ENCODE data around the gene MAPKAPK2.

MAPKAPK2 gene

DNA sequence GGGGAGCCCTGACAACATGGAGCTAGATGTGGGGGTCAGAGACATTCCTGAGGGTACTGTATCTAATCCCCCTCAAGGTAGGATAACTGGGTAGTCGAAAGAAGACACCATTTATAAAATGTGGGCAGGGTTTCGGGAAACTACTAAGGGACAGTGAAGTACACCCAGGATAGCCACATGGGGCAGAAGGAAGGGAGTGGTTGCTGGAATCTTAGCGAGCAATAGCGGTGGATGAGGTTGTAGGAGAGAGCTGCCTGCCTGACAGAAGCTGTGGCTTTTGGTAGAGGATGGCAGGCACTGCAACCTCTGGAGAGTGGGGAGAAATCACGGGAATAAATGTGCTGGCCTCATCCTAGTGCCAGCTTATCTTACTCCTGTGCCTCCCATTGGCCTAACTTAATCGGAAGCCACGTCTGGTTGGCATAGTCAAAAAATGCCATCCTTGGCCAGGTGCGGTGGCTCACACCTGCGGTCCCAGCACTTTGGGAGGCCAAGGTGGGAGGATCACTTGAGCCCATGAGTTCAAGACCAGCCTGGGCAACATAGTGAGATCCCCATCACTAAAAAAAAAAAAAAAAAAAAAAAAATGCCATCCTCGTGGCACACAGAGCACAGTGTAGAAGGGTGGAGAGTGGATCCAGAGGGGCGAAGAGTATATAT, 23.4 kb upstream of the MAPKAPK2 start:
- DNase-seq (ENCODE audit: low spot score) = no peak

DNA sequence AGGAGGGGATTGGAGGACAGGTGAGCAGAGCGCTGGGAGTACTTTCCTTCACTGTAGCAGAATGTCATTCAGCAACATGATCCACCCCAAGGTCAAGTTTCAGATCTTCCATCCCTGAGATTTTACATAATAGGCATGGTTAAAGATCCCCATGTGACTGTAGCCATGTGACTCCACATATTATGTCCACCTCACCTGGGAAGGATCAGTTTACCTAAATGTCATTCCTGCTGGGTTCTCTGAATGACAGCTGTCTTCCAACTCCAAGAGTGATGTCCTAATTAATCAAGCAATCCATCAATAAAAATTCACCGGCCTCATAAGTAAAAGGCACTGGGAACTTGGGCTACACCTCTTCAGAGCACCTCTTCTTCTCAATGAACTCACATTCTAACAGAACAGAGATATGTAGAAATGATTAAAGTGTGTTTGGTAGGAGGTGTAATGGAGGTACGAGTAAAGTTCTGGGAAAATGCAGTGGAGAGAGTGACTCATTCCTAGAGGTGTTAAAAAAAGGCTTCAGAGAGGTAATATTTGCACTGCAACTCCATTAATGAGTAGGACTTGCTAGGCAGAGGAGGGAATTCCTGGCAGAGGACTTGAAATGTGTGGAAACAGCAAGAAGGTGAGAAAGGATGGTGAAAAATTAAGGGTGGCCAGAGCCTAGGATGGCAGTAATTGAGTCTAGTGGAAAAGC, 22.2 kb upstream of the MAPKAPK2 start:
- no peak for DNase-seq (ENCODE audit: low spot score)

DNA sequence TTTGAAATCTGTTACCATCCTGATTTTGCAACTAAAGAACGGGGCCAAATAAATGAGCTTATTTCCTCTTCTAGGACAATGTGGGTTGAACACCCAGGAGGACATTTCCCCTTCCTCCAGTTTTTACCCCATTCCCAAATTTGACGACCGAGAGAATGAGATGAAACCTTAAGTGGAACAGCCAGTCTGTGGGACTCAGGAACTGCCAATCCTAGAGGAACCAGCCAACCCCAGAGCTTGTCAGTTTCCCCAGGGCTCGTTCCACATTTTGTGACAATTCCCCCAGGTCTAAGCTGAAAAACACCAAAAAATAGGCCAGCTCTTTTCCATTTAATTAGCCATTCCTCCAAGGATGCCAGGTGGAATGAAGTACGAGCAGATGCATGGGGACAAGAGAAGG, 21.3 kb upstream of the MAPKAPK2 start:
- no peak for DNase-seq (ENCODE audit: low spot score)

DNA sequence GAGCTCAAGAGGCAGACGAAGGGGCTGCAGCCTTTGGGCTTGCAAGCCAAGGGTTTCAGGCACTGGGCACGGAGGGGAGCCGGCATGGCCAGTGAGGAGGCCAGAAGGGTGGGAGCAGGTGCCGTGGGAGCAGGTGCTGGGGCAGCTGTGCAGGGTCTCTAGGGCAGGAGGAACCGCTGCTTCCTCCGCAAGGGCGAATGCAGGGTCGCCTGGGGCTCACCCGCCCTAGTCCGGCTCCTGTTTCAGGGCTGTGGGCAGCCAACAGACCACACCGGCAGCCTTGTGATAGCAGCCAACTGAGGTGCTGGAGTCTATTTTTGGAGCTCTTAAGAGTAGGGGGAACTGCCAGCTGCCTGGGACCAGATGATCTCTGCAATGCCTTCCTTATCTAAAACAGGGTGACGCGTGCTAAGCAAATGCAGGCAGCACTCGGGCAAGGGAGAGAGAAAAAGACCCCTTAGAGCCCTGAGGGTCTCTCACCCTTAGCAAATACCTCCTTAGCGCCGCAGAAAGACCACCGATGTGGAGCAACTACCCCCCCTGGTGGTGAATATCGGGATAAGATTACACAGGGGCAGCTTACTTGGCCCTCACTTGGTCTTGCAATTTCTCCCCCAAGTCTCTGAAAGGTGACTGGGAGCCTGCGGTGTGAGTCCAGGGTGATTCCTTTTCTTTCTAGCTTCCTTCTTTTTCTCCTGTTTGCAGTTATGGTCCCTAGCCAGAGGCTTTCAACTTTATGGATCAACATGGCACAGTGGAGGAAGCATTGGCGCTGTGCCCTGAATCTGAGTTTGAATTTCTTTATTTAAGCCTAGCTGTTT, 20.7 kb upstream of the MAPKAPK2 start:
- peak; percentile 57 for DNase-seq (ENCODE audit: low spot score)

DNA sequence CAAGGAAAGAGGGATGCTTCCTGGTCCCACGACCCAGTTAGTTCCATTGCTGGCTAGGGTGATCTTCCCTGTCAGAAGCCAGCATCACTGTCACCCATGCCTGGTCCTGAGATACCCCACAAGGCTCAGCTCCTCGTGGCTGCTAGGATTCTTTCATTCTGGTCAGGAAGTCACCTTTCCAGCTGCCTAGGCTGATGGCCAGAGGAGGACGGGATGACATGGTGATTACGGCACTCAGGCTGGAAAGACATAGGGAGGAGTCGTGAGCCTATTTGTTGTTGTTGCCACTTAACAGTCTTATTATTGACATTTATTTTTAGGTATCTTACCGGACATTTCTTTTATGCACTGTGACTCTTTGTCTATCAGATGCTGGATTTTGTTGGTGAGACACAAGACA, 20.0 kb upstream of the MAPKAPK2 start:
- DNase-seq (ENCODE audit: low spot score) = no peak

DNA sequence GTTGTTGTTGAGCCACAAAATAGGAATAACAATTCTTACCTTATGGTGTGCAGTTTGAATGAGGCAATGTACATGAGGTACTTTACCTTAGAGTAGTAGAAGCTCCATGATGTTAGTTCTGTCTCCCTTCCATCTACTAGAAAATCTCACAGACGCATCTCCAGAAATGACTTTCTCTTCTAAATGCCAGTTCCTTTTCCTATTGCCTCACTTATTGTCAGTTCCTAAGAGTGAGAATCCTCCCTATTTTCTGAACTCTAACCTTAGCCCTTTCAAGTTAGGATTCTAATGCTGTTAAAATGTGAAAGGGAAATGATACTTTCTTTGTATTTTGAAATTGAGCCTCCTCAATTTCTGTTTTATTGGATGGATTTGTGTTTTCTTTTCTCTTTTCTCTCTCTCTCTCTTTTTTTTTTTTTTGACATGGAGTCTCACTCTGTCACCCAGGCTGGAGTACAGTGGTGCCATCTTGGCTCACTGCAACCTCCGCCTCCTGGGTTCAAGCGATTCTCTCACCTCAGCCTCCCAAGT, 18.6 kb upstream of the MAPKAPK2 start:
- DNase-seq (ENCODE audit: low spot score) = no peak

DNA sequence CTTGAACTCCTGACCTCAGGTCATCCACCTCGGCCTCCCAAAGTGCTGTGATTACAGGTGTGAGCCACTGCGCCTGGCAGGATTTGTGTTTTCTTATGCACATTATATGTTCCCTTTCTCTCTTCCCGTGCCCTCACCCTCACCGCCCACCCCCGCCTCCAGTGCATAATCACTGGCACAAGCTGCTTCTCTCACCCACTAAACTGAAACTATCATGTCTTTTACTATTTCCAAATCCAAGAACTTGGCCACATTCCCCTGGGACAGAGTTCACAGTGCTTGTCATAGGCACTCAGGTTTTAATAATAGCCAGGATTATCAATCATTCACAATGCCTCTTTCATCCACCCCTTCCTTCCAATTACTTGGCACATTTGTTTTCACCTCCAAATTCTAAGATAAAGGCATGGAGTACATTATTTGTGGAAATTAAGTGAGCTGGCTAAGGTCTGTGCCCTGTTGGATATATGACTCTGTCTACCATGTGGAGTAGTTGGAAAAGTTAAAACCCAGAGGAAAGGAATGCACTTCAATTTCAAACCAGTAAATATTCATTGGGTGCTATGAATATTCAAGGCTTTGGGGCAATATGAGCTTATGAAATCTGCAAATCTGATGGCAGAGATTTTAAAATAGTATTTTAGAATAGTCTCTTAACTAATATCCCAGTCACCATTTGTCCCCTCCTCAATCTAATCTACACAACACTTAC, 17.6 kb upstream of the MAPKAPK2 start:
- DNase-seq (ENCODE audit: low spot score) = no peak

DNA sequence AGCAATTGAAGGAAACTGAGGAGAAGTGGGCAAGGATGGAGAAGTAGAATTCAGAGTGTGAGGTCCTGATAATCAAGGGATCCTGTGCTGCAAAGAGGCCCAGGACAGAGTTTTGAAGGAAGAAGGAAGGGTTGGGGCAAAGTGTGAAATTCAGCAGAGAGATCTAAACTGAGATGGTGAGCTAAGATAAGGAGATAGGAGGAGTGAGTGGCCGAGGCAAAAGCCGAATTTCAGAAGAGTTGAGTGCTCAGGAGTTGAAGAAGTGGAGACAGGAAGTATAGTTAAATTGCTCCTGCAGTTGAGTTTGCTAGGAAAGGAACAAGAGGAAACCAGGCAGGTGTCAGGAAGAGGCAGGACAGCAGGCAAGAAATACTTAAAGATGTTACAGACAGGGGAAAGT, 16.4 kb upstream of the MAPKAPK2 start:
- DNase-seq (ENCODE audit: low spot score) = no peak

DNA sequence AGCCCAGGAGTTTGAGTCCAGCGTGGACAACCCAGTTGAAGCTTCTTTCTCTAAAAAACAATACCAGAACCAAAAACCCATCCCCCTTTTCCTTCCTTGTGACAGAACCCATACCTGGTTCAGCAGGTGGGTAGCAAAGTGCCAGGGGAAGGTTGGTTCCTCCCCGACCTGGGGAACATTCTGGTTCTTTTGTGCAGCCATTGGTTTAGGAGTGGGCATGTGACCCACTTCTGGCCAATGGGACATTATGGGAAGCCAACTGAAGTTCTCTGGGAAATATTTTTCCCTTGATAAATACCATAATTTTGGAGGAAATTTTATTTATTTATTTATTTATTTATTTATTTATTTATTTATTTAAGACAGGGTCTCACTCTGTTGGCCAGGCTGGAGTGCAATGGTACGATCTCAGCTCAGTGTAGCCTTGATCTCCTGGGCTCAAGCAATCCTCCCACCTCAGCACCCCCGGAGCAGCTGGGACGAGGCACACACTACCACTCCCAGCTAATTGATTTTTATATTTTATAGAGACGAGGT, 15.8 kb upstream of the MAPKAPK2 start:
- no peak for DNase-seq (ENCODE audit: low spot score)

DNA sequence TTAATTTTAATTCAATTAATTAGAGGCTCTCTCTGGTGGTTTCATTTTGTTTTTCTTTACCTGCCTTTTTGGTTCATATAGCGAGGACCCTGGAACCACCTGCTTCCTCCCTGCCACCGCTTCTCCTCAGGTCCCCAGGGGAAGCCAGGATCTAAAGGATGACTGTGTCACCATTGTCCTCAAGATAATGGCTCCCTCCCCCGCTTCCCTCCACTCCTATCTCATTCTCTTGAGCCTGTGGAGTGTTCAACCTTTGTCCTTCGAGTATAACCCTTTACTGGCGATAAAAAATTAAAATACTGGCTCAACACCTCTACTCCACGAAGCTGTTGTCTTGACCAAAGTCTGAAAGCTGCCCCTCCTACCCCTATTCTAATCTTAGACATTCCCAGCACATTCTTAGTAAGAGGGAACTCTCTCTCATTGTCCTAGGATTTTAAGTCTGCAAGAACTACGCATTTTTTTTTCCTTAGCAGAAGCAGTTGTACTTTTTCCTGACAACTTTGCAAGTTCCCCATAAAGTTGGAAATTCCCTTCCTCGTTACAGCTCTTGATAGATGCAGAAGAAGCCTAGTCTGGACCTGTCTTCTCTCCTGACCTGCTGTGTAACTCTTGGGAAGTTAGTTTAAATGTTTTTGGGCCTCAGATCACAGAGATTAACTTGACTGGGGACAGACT, 12.6 kb upstream of the MAPKAPK2 start:
- no peak for DNase-seq (ENCODE audit: low spot score)

DNA sequence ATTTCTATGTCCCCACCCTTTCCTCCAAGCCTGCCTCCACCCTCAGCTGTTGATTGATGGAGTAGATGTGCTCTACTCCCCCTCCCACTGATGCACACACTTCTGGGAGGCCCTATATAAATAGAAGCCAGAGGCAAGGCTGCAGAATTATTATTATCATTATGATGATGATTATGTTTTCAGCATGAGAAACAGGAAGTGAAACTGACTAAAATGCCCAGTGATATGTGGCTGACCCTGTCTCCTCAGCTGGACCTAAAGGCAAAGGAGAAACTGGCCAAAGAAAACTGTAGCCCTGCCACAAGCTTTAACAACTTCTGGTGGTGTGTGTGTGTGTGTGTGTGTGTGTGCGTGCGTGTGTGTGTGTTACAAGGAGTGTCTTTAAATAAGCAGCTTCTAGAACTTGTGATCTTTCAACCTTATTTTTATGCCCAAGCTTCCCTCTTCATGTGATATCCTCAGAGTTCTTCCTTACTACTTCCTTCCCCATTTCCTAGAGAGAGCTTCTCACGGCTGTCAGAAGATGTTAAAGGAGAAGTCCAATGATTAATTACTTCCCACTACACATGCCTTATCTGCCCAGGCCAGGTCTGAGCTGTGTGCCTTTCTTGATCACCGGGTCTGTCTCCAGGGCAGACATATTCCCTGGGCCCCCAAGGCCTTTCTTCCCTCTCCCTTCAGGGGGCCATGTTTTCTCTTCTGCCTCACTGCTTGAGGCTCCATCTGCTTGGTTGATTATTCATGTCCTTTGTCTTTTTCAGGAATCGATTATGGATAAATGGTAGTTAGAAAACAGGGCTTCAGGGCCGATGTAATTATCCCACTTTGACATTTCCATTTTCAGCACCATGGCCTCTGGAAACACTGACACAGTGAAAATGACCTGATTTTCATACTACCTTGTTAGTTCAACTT, 11.6 kb upstream of the MAPKAPK2 start:
- no peak for DNase-seq (ENCODE audit: low spot score)

DNA sequence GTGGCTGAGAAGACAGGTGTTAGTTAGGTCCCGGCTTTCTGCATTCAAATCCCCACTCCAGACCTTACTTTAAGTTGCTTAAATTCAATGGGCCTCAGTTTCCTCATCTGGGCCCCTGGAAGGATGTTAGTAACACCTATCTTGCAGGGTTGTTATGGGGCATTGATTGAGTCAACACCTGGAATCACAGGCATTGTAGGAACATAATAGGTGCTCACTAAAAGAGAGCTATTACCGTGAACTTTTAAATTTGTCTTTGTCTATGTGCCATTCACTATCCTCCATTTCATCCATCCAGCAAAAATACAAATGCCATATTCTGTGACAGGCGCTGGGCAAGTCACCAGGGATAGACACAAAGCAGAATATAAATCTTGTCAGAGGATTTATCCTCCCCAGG, 10.5 kb upstream of the MAPKAPK2 start:
- DNase-seq (ENCODE audit: low spot score) = no peak

DNA sequence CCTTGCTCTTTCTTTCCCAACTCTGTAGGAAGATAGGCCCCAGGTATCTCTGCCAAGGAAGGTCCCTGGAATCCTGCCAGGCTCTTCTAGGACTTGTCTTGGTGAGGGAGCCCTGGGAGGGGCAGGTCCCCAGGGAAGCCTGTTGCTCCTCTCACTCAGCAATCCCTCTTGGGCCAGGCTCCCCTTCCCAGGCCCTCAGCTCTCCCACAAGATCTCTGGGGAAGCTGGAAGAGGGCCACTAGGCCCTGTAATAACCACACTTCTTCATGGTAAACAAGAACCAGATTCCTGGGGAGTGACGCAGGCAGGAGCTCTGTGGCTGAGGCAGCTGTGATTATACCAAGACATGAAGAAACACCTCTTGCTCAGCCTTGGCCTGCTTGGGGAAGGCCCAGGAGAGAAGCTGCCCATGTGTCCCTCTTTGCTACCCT, 9.9 kb upstream of the MAPKAPK2 start:
- DNase-seq (ENCODE audit: low spot score) = peak; percentile 29

DNA sequence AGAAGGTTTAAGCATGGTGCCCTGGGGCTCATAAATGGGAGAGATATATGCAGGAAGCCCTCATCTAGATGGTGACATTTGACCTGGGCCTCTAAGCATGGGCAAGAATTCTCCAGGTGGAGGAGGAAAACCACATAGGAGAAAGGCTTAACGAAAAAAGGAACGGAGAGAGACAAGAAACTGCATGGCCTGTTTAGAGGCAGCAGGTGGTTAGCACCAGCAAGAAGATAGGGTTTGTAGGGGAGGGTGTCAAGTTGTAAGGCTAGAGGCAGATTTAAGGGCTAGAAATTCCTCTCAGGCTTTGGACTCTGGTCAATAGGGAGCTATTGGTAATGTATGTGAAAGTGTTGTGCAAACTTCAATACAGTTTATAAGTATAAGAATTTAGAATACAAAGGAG, 8.2 kb upstream of the MAPKAPK2 start:
- DNase-seq (ENCODE audit: low spot score) = no peak

DNA sequence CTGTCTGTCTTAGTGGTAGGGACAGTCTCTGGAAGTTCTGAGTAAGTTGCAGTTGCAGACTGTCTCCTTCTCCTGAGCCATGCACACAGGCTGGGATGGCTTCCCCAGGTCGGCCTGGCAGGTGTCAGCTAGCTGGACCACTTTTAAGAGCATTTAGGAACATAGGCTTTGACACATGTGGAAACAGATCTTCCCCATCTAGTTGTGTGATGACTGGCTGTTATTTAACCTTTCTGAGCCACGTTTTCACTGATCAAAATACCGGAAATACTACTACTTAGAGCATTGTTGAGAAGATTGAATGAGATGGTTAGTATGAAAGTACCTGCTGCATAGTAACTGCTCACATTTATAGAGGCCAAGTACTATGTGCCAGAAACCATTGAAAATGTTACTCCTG, 6.2 kb upstream of the MAPKAPK2 start:
- DNase-seq (ENCODE audit: low spot score) = no peak

DNA sequence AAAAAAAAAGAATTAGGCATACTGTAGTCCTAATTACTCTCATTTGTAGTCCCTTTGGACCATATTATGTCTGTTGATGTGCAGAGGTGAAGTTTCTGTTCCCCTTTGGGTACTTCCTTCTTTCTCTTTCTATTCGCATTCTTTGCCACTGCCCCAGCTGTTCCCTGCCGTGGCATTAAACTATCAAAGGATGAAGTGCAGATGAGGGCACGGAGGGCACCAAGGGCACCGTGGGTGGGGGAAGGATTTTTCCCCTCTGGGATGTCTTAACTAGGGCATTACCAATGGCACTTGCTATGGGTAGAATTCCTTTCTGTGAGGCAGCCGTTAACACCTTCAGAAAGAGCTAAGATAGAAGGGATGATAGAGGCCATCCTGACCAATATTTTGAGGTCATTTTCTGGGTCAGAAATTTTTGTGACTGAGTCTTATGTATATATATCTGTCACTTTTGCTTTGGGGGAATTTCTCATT, 4.9 kb upstream of the MAPKAPK2 start:
- no peak for DNase-seq (ENCODE audit: low spot score)

DNA sequence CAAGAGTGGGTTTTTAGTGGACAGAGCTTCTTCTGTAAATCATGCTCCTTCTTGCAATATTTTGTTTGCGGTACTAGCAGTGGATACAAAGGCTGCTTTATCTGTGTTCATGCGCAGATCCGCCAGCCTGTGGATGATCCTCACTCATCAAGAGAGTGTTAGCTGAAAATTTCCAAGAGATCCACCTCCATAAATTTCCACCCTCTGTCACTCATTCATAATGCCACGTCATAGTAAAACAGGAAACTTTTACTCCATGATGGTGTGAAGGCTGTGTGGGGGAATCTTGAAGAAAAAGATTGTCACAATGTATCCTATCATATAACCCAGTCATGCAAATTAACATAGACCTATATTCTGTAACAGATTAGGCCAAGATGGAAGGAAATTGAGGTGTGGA, 4.4 kb upstream of the MAPKAPK2 start:
- no peak for DNase-seq (ENCODE audit: low spot score)

DNA sequence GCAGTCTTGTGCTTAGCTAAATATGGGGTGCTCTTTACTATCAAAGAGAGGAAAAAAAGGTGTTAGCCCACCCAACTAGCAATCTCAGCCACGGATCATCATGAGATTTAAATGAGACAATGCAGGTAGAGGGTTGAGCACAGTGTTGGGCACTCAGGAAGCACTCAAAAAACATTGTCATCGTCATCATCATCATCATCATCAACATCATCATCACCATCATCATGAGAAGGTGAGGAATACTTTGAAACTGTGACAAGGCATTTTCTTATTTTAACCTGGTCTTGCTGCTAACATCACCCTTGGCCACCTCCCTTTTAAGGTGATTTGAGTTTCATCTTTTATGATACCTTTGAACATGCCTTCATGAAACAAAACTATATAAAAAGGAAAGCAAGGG, 3.3 kb upstream of the MAPKAPK2 start:
- no peak for DNase-seq (ENCODE audit: low spot score)

DNA sequence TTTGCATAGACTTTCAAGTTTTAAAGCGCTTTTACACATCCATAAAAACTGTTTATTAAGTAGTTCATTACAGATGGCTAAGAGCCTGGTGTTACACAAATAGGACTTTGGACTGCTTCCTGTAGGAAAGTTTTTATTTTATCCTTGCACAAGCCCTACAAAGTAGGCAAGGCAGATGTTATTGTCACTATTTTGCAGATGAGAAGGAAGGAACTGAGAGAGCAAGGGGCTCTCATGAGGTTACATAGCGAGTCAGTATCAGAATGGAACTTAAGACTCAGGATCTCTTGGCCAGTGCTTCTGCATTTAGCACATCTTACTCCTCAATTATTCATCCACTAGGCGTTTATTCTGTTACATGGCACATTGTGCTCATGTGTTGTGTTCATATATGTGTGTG, 2.6 kb upstream of the MAPKAPK2 start:
- no peak for DNase-seq (ENCODE audit: low spot score)

DNA sequence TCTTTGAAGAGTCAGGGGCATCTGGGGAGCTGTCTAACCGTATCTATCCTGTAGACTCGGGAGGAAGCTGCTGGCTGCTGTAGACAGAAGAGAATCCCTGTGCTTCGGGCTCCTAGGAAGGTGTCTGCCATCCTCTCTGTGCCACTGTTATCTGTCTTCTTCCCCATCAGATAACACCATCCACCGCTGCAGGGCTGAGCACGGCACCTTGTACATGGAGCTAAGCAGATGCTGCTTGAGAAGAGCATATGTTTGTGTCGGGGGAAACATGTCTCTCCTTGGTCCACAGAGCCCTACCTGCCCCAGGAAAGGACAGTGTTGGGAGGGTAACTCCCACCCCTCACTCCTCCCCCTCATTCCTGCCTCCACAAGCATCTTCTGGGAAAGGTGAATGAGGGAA, 1.4 kb upstream of the MAPKAPK2 start:
- DNase-seq (ENCODE audit: low spot score) = no peak
